Measurements from ENCODE around the gene SIRPD.
"Not testable (repeated sequence)": the region's sequence is repeated elsewhere in the genome, so short reads cannot be mapped to it uniquely, and the experiment has no call there.

Gene SIRPD

DNA sequence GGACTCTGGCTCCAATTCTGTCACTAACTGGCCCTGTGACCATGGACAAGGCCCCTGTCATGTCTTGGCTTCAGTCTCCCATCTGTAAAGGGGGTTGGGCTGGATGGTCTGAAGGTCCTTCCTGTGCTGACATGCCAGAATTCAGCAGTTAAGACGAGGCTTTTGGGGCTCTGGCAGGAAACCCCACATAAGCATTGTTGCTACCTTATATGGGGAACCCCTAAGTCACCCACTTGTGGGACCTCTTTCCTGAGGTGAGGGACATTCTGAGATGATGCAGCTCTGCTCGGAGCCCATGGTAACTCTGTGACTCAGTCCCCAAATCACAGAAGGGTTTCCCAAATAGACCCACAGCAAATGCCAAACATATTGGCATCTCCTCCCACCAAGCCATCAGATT, 19.8 kb upstream of the SIRPD start:
- CTCF ChIA-PET; POLR2A ChIA-PET; H3K9me3 ChIP-seq (ENCODE audit: control insufficient read depth, insufficient read depth, low read depth, low read length); H3K36me3 ChIP-seq (ENCODE audit: control insufficient read depth in 2 of 2, insufficient read depth in 1 of 2, low read length in 2 of 2); H3K4me1 ChIP-seq (ENCODE audit: control insufficient read depth, insufficient read depth, low read length); H3K27ac ChIP-seq (ENCODE audit: extremely low read depth, low read depth, low read length); H3K4me3 ChIP-seq (ENCODE audit: low read depth, low read length): not testable (repeated sequence)

DNA sequence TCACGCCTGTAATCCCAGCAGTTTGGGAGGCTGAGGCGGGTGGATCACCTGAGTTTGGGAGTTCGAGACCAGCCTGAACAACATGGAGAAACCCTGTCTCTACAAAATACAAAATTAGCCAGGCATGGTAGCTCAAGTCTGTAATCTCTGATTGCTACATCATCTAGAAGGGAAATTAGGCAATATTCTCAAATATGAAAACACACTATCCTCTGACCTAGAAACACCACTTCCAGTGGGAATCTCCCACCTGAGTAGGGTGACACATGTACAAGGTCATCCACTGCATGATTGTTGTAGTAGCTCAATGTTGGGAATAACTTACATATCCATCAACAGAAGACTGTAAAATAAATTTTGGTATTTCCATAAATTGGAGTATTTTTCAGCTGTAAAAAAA, 19.1 kb upstream of the SIRPD start:
- Histone ChIP-seq H3K36me3 (ENCODE audit: control insufficient read depth in 2 of 2, insufficient read depth in 1 of 2, low read length in 2 of 2) (no peaks in the 10 kb centered on the region), H3K4me3 (ENCODE audit: low read depth, low read length) (no peak overlapping the region), H3K4me1 (ENCODE audit: control insufficient read depth, insufficient read depth, low read length) (no peaks in the 10 kb centered on the region), H3K27ac (ENCODE audit: extremely low read depth, low read depth, low read length) (no peak overlapping the region), H3K9me3 (ENCODE audit: control insufficient read depth, insufficient read depth, low read depth, low read length) (no peaks in the 10 kb centered on the region)
- TF ChIP-seq, protein P1, sequence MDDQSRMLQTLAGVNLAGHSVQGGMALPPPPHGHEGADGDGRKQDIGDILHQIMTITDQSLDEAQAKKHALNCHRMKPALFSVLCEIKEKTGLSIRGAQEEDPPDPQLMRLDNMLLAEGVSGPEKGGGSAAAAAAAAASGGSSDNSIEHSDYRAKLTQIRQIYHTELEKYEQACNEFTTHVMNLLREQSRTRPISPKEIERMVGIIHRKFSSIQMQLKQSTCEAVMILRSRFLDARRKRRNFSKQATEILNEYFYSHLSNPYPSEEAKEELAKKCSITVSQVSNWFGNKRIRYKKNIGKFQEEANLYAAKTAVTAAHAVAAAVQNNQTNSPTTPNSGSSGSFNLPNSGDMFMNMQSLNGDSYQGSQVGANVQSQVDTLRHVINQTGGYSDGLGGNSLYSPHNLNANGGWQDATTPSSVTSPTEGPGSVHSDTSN (CRISPR knock-in tag; IDR thresholded peaks at IDR 0.05), result no peak
- TF ChIP-seq ZNF146 (tag by site-specific recombination; IDR thresholded peaks at IDR 0.05), result no peak
- no peak for TF ChIP-seq ZNF121 (tag by site-specific recombination; IDR thresholded peaks at IDR 0.05)
- no peak for TF ChIP-seq ZBTB1 (tag by site-specific recombination; IDR thresholded peaks at IDR 0.05)
- TF ChIP-seq ZNF837 (tag by site-specific recombination; IDR thresholded peaks at IDR 0.05), result no peak
- TF ChIP-seq CTCF (tag by site-specific recombination; IDR thresholded peaks at IDR 0.05), result no peak
- TF ChIP-seq REST (tag by site-specific recombination; IDR thresholded peaks at IDR 0.05), result no peak
- no peak for TF ChIP-seq FEZF1 (tag by site-specific recombination; IDR thresholded peaks at IDR 0.05)
- TF ChIP-seq ZFP41 (tag by site-specific recombination; IDR thresholded peaks at IDR 0.05; ENCODE audit: borderline replicate concordance), result no peak
- no peak for TF ChIP-seq KLF1 (tag by site-specific recombination; IDR thresholded peaks at IDR 0.05)
- no peak for TF ChIP-seq ZNF19 (tag by site-specific recombination; IDR thresholded peaks at IDR 0.05; ENCODE audit: low read depth)
- TF ChIP-seq BCL11A (tag by site-specific recombination; IDR thresholded peaks at IDR 0.05; ENCODE audit: low read depth), result no peak
- TF ChIP-seq ZIC2 (tag by site-specific recombination; IDR thresholded peaks at IDR 0.05), result no peak
- no peak for TF ChIP-seq ZNF223 (tag by site-specific recombination; IDR thresholded peaks at IDR 0.05)
- CTCF ChIA-PET, result no interaction called here
- POLR2A ChIA-PET, result no interaction called here

DNA sequence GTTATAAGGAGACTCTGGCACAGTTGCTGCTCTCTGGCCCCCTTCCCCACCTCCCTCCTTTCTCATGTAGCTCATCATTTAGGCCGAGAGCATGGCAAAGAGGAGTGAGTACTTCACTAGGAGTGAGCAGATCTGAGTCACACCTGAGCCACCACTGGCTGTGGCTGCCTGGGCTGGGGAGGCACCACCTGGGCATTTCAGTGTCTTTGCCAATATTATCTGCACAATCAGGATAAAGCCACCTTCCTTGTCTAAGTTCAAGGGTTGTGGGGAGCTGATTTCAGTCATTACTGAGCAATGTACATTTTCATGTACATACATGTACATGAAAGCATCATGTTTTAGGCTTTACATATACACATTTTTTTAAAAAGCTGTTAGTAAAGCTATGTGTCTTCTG, 18.5 kb upstream of the SIRPD start:
- H3K36me3 ChIP-seq (ENCODE audit: control insufficient read depth in 2 of 2, insufficient read depth in 1 of 2, low read length in 2 of 2); H3K4me3 ChIP-seq (ENCODE audit: low read depth, low read length); H3K4me1 ChIP-seq (ENCODE audit: control insufficient read depth, insufficient read depth, low read length); H3K9me3 ChIP-seq (ENCODE audit: control insufficient read depth, insufficient read depth, low read depth, low read length); CTCF ChIA-PET; H3K27ac ChIP-seq (ENCODE audit: extremely low read depth, low read depth, low read length); POLR2A ChIA-PET: not testable (repeated sequence)

GRCh38 chr20:1571583-1571982, 14.1 kb upstream of the SIRPD start:
- H3K4me1 ChIP-seq (ENCODE audit: control insufficient read depth, insufficient read depth, low read length); CTCF ChIA-PET; H3K36me3 ChIP-seq (ENCODE audit: control insufficient read depth in 2 of 2, insufficient read depth in 1 of 2, low read length in 2 of 2); POLR2A ChIA-PET; H3K27ac ChIP-seq (ENCODE audit: extremely low read depth, low read depth, low read length); H3K4me3 ChIP-seq (ENCODE audit: low read depth, low read length); H3K9me3 ChIP-seq (ENCODE audit: control insufficient read depth, insufficient read depth, low read depth, low read length): not testable (repeated sequence)
